Epithelial cell of proximal tubule (primary cell): ENCODE data around the gene TGM3. TPM values are rescaled to one million over a fixed set of nuclear protein-coding genes. Genes with fewer than 3 reads are reported as not detected.

Source experiments
- DNase-seq: peaks from one replicate; pipeline ENCODE4 v3.0.0-alpha.2; 2011; ENCODE audit warnings: low read depth
- H3K4me3 ChIP-seq: 2 replicates; pipeline ENCODE4 v1.5.1; 2011; ENCODE audit warnings: low read depth, mild to moderate bottlenecking, low read length
- total RNA-seq: library from RNA; depleted of rRNA; stranded (reverse); fragments of >200 nt; gene quantifications from 2 replicates; pipeline ENCODE4 v1.2.3, GENCODE V29; 2015
- TF ChIP-seq, protein P1 (sequence below): conservative IDR thresholded peaks from 2 replicates; pipeline ENCODE4 v1.5.1; 2012; ENCODE audit warnings: low read depth, mild to moderate bottlenecking, low read length

TGM3 gene
- total RNA-seq, 1 donor from 2014 or later = not detected

GRCh38 chr20:2338411-2339066 is 42.7 kb downstream of the TGM3 start:
- TF ChIP-seq, protein P1, sequence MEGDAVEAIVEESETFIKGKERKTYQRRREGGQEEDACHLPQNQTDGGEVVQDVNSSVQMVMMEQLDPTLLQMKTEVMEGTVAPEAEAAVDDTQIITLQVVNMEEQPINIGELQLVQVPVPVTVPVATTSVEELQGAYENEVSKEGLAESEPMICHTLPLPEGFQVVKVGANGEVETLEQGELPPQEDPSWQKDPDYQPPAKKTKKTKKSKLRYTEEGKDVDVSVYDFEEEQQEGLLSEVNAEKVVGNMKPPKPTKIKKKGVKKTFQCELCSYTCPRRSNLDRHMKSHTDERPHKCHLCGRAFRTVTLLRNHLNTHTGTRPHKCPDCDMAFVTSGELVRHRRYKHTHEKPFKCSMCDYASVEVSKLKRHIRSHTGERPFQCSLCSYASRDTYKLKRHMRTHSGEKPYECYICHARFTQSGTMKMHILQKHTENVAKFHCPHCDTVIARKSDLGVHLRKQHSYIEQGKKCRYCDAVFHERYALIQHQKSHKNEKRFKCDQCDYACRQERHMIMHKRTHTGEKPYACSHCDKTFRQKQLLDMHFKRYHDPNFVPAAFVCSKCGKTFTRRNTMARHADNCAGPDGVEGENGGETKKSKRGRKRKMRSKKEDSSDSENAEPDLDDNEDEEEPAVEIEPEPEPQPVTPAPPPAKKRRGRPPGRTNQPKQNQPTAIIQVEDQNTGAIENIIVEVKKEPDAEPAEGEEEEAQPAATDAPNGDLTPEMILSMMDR = no peak
- no peak overlapping the region for H3K4me3 ChIP-seq
- DNase-seq = no peak

DNA sequence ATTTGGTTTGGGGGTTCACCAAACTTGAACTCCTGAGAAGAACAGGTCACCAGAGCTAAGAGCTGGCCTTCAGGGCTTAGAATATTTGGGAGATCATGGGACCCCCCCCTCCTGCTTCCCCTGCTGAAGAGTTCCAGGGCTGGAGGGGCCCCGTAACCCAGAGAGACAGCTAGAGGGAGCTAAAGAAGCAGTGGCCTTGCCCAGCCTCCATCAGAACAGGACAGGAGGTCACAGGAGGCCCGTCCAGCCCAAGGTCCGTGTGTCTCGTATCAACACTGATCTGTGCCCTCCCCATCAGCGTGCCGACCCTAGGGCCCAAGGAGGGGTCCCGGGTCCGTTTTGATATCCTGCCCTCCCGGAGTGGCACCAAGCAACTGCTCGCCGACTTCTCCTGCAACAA is 44.3 kb downstream of the TGM3 start:
- DNase-seq = no peak
- TF ChIP-seq, protein P1 = no peak
- H3K4me3 ChIP-seq = no peak overlapping the region

DNA sequence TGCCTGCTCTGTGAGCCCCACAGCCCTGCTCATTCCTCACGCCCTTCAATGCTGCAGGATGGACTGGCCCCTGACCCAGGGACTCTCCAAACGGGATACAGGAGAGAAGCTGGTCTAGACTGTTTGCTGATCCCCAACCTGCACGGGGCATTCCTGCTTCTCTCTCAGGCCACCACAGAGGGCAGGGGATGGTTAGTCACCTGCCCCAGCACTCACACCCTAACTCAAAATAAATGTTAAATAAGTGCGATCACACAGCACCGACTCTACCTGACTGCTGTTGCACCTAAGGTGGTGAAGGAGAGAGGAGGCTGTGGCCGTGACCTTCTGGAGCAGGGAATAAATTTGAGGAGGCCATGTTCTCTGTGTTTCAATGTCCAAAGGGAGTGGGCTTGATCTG is 45.0 kb downstream of the TGM3 start:
- TF ChIP-seq, protein P1 = no peak
- DNase-seq = no peak
- H3K4me3 ChIP-seq = no peak overlapping the region

DNA sequence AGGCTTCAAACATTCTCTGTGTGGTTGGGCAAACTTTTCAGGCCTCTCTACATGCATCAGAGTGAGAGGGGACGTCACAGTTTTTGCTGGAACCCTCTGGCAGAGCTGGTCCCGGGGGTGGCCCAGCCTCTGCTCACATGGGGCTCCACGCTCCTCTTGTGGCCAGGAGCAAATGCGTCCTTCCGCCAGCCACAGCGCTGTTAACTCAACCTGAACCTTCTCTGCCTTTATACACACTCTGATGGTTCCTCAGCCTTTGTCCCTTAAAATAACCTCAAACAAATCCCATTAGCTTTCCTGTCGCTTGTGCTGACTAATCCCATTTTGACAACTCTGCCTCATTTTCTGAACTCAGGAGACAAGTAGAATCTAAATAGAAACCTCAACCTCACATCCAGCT is 45.5 kb downstream of the TGM3 start:
- no peak overlapping the region for H3K4me3 ChIP-seq
- no peak for DNase-seq
- TF ChIP-seq, protein P1 = no peak

DNA sequence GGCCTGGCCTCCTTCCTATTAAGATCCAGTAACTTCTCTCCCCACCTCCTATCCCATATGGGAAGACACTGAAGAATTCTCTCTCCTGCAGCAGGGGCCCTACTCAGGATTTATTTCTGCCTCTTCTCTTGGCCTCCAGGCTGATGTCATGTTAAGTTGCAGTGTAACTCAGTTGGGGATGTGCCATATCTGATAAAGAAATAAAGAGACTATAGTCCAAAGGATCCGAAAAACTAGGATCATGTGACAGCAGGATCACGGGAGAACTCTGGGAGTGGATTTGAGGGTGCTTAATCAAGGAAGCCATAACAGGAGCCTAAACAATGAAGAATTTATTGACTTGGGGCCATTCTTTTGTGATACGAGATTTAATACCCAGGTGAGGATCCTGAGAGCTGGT is 46.4 kb downstream of the TGM3 start:
- no peak for DNase-seq
- TF ChIP-seq, protein P1 = no peak
- H3K4me3 ChIP-seq = no peak overlapping the region

GRCh38 chr20:2346188-2346587 is 50.4 kb downstream of the TGM3 start:
- TF ChIP-seq, protein P1 = no peak
- H3K4me3 ChIP-seq = no peak overlapping the region
- DNase-seq = no peak

DNA sequence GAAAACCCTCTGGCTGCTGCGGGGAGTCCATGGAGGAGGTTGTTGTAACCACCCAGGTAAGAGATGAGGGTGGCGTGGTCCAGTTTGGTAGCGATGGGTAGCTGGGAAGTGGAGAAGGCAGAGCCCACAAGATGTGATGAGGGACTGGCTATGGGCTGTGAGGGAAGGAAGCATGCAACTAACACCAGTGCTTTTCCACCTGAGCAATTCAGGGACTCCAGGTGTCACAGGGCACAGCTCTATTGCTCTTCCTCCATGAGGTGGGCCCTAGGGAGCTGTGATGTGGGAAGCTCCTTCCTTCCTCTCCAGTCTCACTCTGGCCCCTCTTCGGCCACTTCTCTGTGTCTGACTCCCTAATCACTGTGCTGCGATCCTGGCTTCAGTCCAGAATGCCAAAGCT is 52.5 kb downstream of the TGM3 start:
- TF ChIP-seq, protein P1 = no peak
- no peak overlapping the region for H3K4me3 ChIP-seq
- no peak for DNase-seq
